Hypothalamus (tissue), 51 donors: ENCODE measurements around the gene GAL3ST3.
"Not testable (repeated sequence)": the region's sequence is repeated elsewhere in the genome, so short reads cannot be mapped to it uniquely, and the experiment has no call there.

Source experiments
- DNase-seq, 51 donors: peaks; one replicate each; lab custom pipeline; 2025; lab: John Stamatoyannopoulos, UW

Gene GAL3ST3

GRCh38 chr11:66048547-66049323 lies at the start of gene GAL3ST3:
TSS of gene GAL3ST3 (minus strand) at chr11:66049161. CDS start at chr11:66045415, 3,746 bp downstream.
- peak in 9 of 51 donors; percentile 7 to 39 (median 23) for DNase-seq

GRCh38 chr11:66092125-66092524 lies 43.2 kb upstream of the GAL3ST3 start:
- DNase-seq, result not testable (repeated sequence)

- DNase-seq, result no peak
Observed at GRCh38 chr11:66090288-66090687, 41.3 kb upstream of the GAL3ST3 start.

GRCh38 chr11:66089067-66089466 lies 40.1 kb upstream of the GAL3ST3 start:
- no peak for DNase-seq

GRCh38 chr11:66087148-66087908 lies 38.4 kb upstream of the GAL3ST3 start:
- DNase-seq, result no peak

GRCh38 chr11:66084821-66085475 lies 36.0 kb upstream of the GAL3ST3 start:
- peak in 1 of 51 donors; percentile 21 for DNase-seq

- no peak for DNase-seq
Observed at GRCh38 chr11:66083767-66084166, 34.8 kb upstream of the GAL3ST3 start.

GRCh38 chr11:66082946-66083698 lies 34.2 kb upstream of the GAL3ST3 start:
- DNase-seq, result no peak

- DNase-seq, result peak in 14 of 51 donors; percentile 6 to 29 (median 12)
Observed at GRCh38 chr11:66081505-66081904, 32.5 kb upstream of the GAL3ST3 start.

GRCh38 chr11:66080055-66080817 lies 31.3 kb upstream of the GAL3ST3 start:
- no peak for DNase-seq

GRCh38 chr11:66078949-66079348 lies 30.0 kb upstream of the GAL3ST3 start:
- not testable (repeated sequence) for DNase-seq

- DNase-seq, result no peak
Observed at GRCh38 chr11:66077927-66078326, 29.0 kb upstream of the GAL3ST3 start.

GRCh38 chr11:66076561-66076960 lies 27.6 kb upstream of the GAL3ST3 start:
- DNase-seq, result no peak

GRCh38 chr11:66075273-66075672 lies 26.3 kb upstream of the GAL3ST3 start:
- no peak for DNase-seq

GRCh38 chr11:66073669-66074068 lies 24.7 kb upstream of the GAL3ST3 start:
- DNase-seq, result no peak

GRCh38 chr11:66072518-66072917 lies 23.6 kb upstream of the GAL3ST3 start:
- DNase-seq, result no peak

- no peak for DNase-seq
Observed at GRCh38 chr11:66072081-66072480, 23.1 kb upstream of the GAL3ST3 start.

GRCh38 chr11:66071381-66071801 lies 22.4 kb upstream of the GAL3ST3 start:
- peak in 1 of 51 donors; percentile 43 for DNase-seq

GRCh38 chr11:66070604-66071380 lies 21.8 kb upstream of the GAL3ST3 start:
- peak in 23 of 51 donors; percentile 5 to 46 (median 26) for DNase-seq
